ENCODE data around the gene SC5D. TPM values are rescaled to one million over a fixed set of nuclear protein-coding genes. Genes with fewer than 3 reads are reported as not detected.

Gene SC5D
- total RNA-seq, 1 experiment from 2014 or later = 82.5 TPM

DNA sequence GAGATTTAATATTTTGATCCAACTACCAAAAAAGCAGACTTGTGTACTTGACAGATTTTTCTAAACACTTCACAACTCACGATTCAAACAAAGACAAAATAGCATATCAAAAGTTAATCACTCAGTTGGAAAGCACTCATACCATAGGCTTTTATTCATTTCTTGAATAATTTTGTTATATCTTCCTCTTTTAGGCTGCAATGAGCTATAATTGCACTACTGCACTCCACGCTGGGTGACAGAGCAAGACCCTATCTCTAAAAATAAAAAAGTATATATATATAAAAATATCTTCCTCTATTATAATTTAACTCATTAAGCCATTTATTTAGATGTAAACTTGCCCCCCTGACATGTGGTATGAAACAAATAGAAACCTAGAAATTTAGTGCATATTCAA lies 19.9 kb downstream of the SC5D start:
- DNase-seq (ENCODE audit: low spot score) = no peak
- no peaks in the 10 kb centered on the region for H3K4me1 ChIP-seq (ENCODE audit: insufficient read depth, low read length, poor library complexity, severe bottlenecking)
- ChIA-PET CTCF (no interaction called here), POLR2A (ENCODE audit: low non-redundant PET) (no interaction called here)
- no peak overlapping the region for H3K4me3 ChIP-seq (ENCODE audit: low read depth, low read length, poor library complexity, severe bottlenecking)
- BruUV-seq (replicated peaks) = no TSS peak
- no peak overlapping the region for H3K27ac ChIP-seq (ENCODE audit: low read depth, low read length, poor library complexity, severe bottlenecking)
- no peaks in the 10 kb centered on the region for H3K9me3 ChIP-seq (ENCODE audit: low read depth, low read length, poor library complexity, severe bottlenecking)
- TF ChIP-seq EZH2 (IDR thresholded peaks at IDR 0.05; ENCODE audit: borderline replicate concordance, low read depth, low read length, poor library complexity, severe bottlenecking) = no peak
- no peak for TF ChIP-seq CTCF (conservative IDR thresholded peaks at IDR 0.05; ENCODE audit: low read depth, low read length)
- H3K36me3 ChIP-seq (ENCODE audit: insufficient read depth, low read length, poor library complexity, severe bottlenecking) = peaks cover 13% of the 10 kb centered on the region
- intact Hi-C loops (cut with micrococcal nuclease; ENCODE audit: unreplicated experiment) = no loop called here
- H3K27me3 ChIP-seq (replicated peaks; ENCODE audit: insufficient read depth, low read depth, low read length, poor library complexity) = no peaks in the 10 kb centered on the region

DNA sequence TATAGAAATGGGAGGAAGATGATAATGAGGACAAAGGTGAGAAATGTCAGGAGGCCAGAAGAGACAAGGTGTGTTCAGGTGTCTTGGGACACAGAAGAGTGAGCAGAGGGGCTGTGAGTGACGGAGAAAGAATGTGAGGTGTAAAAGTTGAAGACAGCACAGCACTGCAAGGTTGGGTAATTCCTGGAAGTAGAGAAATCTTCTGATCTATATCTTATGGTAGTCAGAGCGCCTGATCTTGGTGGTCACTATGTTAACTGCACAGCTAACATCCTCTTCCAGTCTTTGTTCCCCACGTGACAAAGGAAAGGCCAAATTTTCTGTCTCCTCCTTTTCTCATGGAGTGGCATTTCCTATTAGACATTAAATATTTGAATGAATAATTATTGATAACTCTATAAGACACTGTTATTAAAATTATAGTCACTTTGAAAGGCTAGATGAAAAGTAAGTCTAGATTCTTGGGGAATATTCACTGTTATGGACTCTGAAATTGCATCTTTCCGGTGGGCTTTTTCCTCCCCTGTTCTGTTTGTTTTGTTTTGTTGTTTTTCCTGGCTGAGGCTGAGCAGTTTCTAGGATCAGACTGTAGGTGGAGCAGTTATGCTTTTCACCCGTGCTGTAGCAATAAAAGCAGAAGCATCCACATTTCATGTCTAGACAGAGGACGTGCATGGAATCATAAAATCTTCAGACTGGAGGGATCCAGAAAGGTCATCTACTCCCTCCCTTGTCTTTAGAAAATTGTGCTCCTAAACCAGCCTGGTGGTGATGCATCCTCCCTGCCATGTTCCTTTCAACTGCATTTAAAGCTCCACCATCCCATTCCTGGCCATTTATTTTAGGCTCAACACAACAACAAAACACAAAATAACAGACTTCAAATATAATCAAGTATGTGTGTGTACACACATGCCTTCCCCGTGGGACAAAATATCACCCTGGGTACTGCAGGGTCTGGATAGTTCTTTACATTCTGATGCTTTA lies 26.6 kb downstream of the SC5D start:
- intact Hi-C loops (cut with micrococcal nuclease; ENCODE audit: unreplicated experiment) = loop anchor here (1.0 kb wide), 2 partner anchors 215 to 272 kb away; no protein-coding TSS in a partner anchor
- no peaks in the 10 kb centered on the region for H3K4me1 ChIP-seq (ENCODE audit: insufficient read depth, low read length, poor library complexity, severe bottlenecking)
- BruUV-seq (replicated peaks) = no TSS peak
- peak; percentile 71 for DNase-seq (ENCODE audit: low spot score)
- H3K36me3 ChIP-seq (ENCODE audit: insufficient read depth, low read length, poor library complexity, severe bottlenecking) = no peaks in the 10 kb centered on the region
- H3K27ac ChIP-seq (ENCODE audit: low read depth, low read length, poor library complexity, severe bottlenecking) = no peak overlapping the region
- POLR2A ChIA-PET (ENCODE audit: low non-redundant PET) = no interaction called here
- H3K9me3 ChIP-seq (ENCODE audit: low read depth, low read length, poor library complexity, severe bottlenecking) = no peaks in the 10 kb centered on the region
- H3K27me3 ChIP-seq (replicated peaks; ENCODE audit: insufficient read depth, low read depth, low read length, poor library complexity) = no peaks in the 10 kb centered on the region
- CTCF ChIA-PET = interaction anchor here (1.6 kb wide), 1 partner anchor 272 kb away, joined by 9 read pairs; no protein-coding TSS in a partner anchor
- H3K4me3 ChIP-seq (ENCODE audit: low read depth, low read length, poor library complexity, severe bottlenecking) = no peak overlapping the region
- TF ChIP-seq CTCF (conservative IDR thresholded peaks at IDR 0.05; ENCODE audit: low read depth, low read length) = peak; percentile 86
- TF ChIP-seq EZH2 (IDR thresholded peaks at IDR 0.05; ENCODE audit: borderline replicate concordance, low read depth, low read length, poor library complexity, severe bottlenecking) = no peak

- DNase-seq (ENCODE audit: low spot score) = peak; percentile 33
Observed at GRCh38 chr11:121321614-121322243, 29.2 kb downstream of the SC5D start.

More at GRCh38 chr11:121321614-121322243, 29.2 kb downstream of the SC5D start:
- no TSS peak for BruUV-seq (replicated peaks)
- POLR2A ChIA-PET (ENCODE audit: low non-redundant PET) = no interaction called here
- H3K4me3 ChIP-seq (ENCODE audit: low read depth, low read length, poor library complexity, severe bottlenecking) = no peak overlapping the region
- H3K27me3 ChIP-seq (replicated peaks; ENCODE audit: insufficient read depth, low read depth, low read length, poor library complexity) = peaks cover 6% of the 10 kb centered on the region
- intact Hi-C loops (cut with micrococcal nuclease; ENCODE audit: unreplicated experiment) = loop anchor here (10.0 kb wide), 1 partner anchor 1183 kb away; no protein-coding TSS in a partner anchor
- peak; percentile 51; the same call in 1 of the 2 replicates for TF ChIP-seq CTCF (conservative IDR thresholded peaks at IDR 0.05; ENCODE audit: low read depth, low read length)
- no peak for TF ChIP-seq EZH2 (IDR thresholded peaks at IDR 0.05; ENCODE audit: borderline replicate concordance, low read depth, low read length, poor library complexity, severe bottlenecking)
- H3K4me1 ChIP-seq (ENCODE audit: insufficient read depth, low read length, poor library complexity, severe bottlenecking) = no peaks in the 10 kb centered on the region
- CTCF ChIA-PET = no interaction called here
- H3K27ac ChIP-seq (ENCODE audit: low read depth, low read length, poor library complexity, severe bottlenecking) = no peak overlapping the region
- H3K36me3 ChIP-seq (ENCODE audit: insufficient read depth, low read length, poor library complexity, severe bottlenecking) = no peaks in the 10 kb centered on the region
- no peaks in the 10 kb centered on the region for H3K9me3 ChIP-seq (ENCODE audit: low read depth, low read length, poor library complexity, severe bottlenecking)

Data from A673 (cell line).